Vagina (tissue), 2 donors: Measurements from ENCODE around the gene GKN2. TPM values are rescaled to one million over a fixed set of nuclear protein-coding genes. Genes with fewer than 3 reads are reported as not detected.

Experiments used
- DNase-seq, 2 donors: peaks; one replicate each; pipeline ENCODE4 v3.0.0-alpha.2; 2017; ENCODE audit errors: extremely low spot score in 2 of 2
- H3K27ac ChIP-seq: fragments of 200-600 bp; sonication (generic); one replicate; pipeline ENCODE4 v1.5.1; 2019
- H3K27me3 ChIP-seq: fragments of 200-600 bp; sonication (generic); one replicate; pipeline ENCODE4 v1.5.1; 2019
- H3K36me3 ChIP-seq, 2 donors: fragments of 200-600 bp; sonication (generic); one replicate each; pipeline ENCODE4 v1.5.1; 2017 to 2019
- H3K4me1 ChIP-seq: fragments of 200-600 bp; sonication (generic); one replicate; pipeline ENCODE4 v1.5.1; 2019
- H3K4me3 ChIP-seq, 2 donors: fragments of 200-600 bp; sonication (generic); 1 replicate in 1 of 2; 2 replicates in 1 of 2; pipeline ENCODE4 v1.5.1; 2016 to 2019
- H3K9me3 ChIP-seq: fragments of 200-600 bp; sonication (generic); one replicate; pipeline ENCODE4 v1.5.1; 2019
- POLR2A ChIP-seq, 2 donors: fragments of 450-650 bp; IDR thresholded peaks; one replicate each; pipeline ENCODE4 v1.6.1; 2017; ENCODE audit warnings: antibody characterized with exemption in 2 of 2, mild to moderate bottlenecking in 2 of 2, moderate library complexity in 2 of 2
- POLR2AphosphoS5 ChIP-seq, 2 donors: sonication (generic); formaldehyde crosslinking; IDR thresholded peaks; one replicate each; pipeline ENCODE4 v1.9.0; 2017; ENCODE audit warnings: antibody characterized with exemption in 2 of 2, mild to moderate bottlenecking in 2 of 2, low read depth in 1 of 2; ENCODE audit not compliant: insufficient read depth in 1 of 2
- intact Hi-C: fragments of 100-400 bp; cut with DNase I; formaldehyde crosslinking; loops from one replicate; pipeline ENCODE4 v1.15.1; 2023
- total RNA-seq: library from RNA; depleted of rRNA; stranded (reverse); fragments of >200 nt; gene quantifications from one replicate; pipeline ENCODE4 v1.2.3, GENCODE V29; 2016
- TF ChIP-seq, protein P1 (sequence below), 3 experiments: fragments of 450-650 bp in 2 of 3; fragments of 200-600 bp in 1 of 3; sonication (generic) in 1 of 3; IDR thresholded peaks; one replicate each; pipeline ENCODE4 v1.5.1; 2017 to 2019; ENCODE audit warnings: antibody characterized with exemption in 3 of 3, mild to moderate bottlenecking in 2 of 3, moderate library complexity in 2 of 3

GKN2 gene
- total RNA-seq, 1 donor from 2014 or later: not detected

DNA sequence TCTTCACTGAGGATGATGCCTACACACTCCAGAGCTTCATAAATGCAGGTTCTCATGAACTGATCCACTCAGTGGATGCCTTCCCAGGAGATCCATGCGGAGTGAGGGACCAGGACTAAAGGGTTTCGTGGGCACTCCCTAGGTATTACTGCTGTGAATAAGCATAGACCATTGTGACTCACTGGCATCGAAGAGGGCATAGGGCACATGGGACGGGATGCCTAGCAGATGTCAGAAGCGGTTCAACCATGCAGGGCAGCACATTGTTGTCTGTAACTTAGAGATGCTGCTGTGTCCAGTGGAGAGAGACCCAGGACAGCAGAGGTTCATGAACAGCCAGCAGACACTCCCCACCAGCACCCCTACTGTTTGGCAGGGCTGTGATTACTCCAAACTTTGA lies 17.2 kb downstream of the GKN2 start:
- H3K9me3 ChIP-seq: no peaks in the 10 kb centered on the region
- no peak for TF ChIP-seq POLR2AphosphoS5 (IDR thresholded peaks at IDR 0.05; ENCODE audit: insufficient read depth in 1 of 2, low read depth in 1 of 2)
- TF ChIP-seq, protein P1, sequence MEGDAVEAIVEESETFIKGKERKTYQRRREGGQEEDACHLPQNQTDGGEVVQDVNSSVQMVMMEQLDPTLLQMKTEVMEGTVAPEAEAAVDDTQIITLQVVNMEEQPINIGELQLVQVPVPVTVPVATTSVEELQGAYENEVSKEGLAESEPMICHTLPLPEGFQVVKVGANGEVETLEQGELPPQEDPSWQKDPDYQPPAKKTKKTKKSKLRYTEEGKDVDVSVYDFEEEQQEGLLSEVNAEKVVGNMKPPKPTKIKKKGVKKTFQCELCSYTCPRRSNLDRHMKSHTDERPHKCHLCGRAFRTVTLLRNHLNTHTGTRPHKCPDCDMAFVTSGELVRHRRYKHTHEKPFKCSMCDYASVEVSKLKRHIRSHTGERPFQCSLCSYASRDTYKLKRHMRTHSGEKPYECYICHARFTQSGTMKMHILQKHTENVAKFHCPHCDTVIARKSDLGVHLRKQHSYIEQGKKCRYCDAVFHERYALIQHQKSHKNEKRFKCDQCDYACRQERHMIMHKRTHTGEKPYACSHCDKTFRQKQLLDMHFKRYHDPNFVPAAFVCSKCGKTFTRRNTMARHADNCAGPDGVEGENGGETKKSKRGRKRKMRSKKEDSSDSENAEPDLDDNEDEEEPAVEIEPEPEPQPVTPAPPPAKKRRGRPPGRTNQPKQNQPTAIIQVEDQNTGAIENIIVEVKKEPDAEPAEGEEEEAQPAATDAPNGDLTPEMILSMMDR (IDR thresholded peaks at IDR 0.05): no peak
- TF ChIP-seq POLR2A (IDR thresholded peaks at IDR 0.05): no peak
- H3K4me3 ChIP-seq: no peak overlapping the region
- H3K27me3 ChIP-seq: no peaks in the 10 kb centered on the region
- H3K36me3 ChIP-seq: no peaks in the 10 kb centered on the region
- no peak overlapping the region for H3K27ac ChIP-seq
- no peak for DNase-seq
- peaks cover 12% of the 10 kb centered on the region for H3K4me1 ChIP-seq
- intact Hi-C loops: no loop called here

DNA sequence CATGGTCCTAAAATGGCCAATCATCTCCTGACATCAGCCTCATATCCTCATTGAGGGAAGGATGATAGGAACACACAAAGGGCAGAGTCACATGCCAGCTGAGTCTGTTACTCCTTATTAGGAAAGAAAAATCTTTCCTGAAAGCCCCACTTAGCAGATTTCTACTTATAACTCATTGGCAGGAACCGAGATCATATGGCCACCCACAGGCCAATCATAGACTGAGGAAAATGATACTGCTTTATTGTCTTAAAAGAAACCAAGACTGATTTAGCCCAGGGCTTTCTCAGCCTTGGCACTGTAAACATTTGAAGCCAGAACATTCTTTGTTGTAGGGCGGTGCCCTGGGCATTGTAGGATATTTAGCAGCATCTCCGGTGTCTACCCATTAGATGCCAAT lies 18.7 kb downstream of the GKN2 start:
- TF ChIP-seq, protein P1 (IDR thresholded peaks at IDR 0.05): no peak
- TF ChIP-seq POLR2AphosphoS5 (IDR thresholded peaks at IDR 0.05; ENCODE audit: insufficient read depth in 1 of 2, low read depth in 1 of 2): no peak
- no peak for TF ChIP-seq POLR2A (IDR thresholded peaks at IDR 0.05)
- no peak overlapping the region for H3K4me3 ChIP-seq
- no peaks in the 10 kb centered on the region for H3K36me3 ChIP-seq
- H3K27me3 ChIP-seq: no peaks in the 10 kb centered on the region
- no peak for DNase-seq
- H3K27ac ChIP-seq: no peak overlapping the region
- peaks cover 12% of the 10 kb centered on the region for H3K4me1 ChIP-seq
- intact Hi-C loops: no loop called here
- no peaks in the 10 kb centered on the region for H3K9me3 ChIP-seq

DNA sequence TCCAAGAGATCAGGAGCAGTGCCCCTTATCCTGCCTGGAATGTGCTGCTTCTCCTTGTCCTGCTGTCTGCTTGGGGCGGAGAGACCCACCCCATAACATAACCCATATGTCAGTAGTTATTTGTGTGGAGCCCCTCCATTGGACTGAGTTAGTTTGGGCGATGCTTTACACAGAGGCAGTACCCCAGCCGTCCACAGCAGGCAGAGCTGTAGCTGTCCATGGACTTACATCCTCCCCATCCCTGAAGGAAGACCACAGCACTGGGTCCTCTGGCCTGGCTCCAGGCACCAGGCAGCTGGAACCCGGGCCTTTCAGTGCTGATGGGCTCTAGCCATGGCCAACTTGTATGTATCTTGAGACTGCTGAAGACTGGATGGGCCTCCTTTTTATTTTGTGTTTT lies 20.3 kb downstream of the GKN2 start:
- DNase-seq: no peak
- H3K4me3 ChIP-seq: no peak overlapping the region
- no peak overlapping the region for H3K27ac ChIP-seq
- intact Hi-C loops: no loop called here
- no peaks in the 10 kb centered on the region for H3K9me3 ChIP-seq
- H3K27me3 ChIP-seq: no peaks in the 10 kb centered on the region
- H3K36me3 ChIP-seq: no peaks in the 10 kb centered on the region
- TF ChIP-seq, protein P1 (IDR thresholded peaks at IDR 0.05): no peak
- no peak for TF ChIP-seq POLR2A (IDR thresholded peaks at IDR 0.05)
- no peak for TF ChIP-seq POLR2AphosphoS5 (IDR thresholded peaks at IDR 0.05; ENCODE audit: insufficient read depth in 1 of 2, low read depth in 1 of 2)
- peaks cover 12% of the 10 kb centered on the region for H3K4me1 ChIP-seq

DNA sequence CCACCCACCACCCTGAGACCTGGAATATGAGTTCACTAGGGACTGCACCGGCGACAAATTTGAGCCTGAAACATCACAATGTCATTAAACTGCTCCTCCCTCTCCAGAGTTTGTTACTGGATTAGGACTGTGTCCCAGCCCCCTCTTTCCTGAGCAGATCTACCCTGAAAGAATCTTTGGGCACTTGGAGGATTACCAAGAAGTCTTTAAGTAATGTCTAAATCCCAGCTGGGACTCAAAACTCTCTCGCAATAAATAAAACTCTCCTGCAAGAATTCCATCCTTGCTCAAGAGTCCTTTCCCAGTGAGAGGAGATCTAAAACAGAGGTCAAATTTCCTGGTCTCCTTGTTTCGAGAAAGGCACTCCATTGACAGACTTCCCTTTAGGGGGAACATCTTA lies 20.9 kb downstream of the GKN2 start:
- H3K4me1 ChIP-seq: peaks cover 6% of the 10 kb centered on the region
- intact Hi-C loops: no loop called here
- TF ChIP-seq POLR2AphosphoS5 (IDR thresholded peaks at IDR 0.05; ENCODE audit: insufficient read depth in 1 of 2, low read depth in 1 of 2) (no peak), POLR2A (IDR thresholded peaks at IDR 0.05) (no peak)
- TF ChIP-seq, protein P1 (IDR thresholded peaks at IDR 0.05): no peak
- no peaks in the 10 kb centered on the region for H3K9me3 ChIP-seq
- DNase-seq: no peak
- no peaks in the 10 kb centered on the region for H3K27me3 ChIP-seq
- H3K36me3 ChIP-seq: no peaks in the 10 kb centered on the region
- no peak overlapping the region for H3K4me3 ChIP-seq
- no peak overlapping the region for H3K27ac ChIP-seq

DNA sequence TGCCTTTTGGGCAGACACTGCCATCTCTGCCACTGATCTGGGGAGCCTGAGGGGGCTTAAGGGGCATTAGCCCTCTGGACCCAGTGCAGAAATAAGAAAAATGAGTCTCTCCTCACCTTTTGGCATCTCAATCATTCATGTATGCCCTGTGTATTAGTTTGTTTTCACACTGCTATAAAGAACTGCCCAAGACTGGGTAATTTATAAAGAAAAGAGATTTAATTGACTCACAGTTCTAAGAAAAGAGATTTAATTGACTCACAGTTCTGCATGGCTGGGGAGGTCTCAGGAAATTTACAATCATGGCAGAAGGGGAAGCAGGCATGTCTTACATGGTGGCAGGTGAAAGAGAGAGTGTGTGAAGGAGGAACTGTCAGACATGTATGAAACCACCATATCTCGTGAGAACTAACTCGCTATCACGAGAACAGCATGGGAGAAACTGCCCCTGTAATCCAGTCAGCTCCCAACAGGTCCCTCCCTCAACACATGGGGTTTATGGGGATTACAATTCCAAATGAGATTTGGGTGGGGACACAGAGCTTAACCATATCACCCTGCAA lies 21.5 kb downstream of the GKN2 start:
- H3K36me3 ChIP-seq: no peaks in the 10 kb centered on the region
- no peak overlapping the region for H3K27ac ChIP-seq
- no peaks in the 10 kb centered on the region for H3K27me3 ChIP-seq
- DNase-seq: no peak
- H3K4me3 ChIP-seq: no peak overlapping the region
- no peaks in the 10 kb centered on the region for H3K9me3 ChIP-seq
- H3K4me1 ChIP-seq: no peaks in the 10 kb centered on the region
- TF ChIP-seq POLR2AphosphoS5 (IDR thresholded peaks at IDR 0.05; ENCODE audit: insufficient read depth in 1 of 2, low read depth in 1 of 2): no peak
- TF ChIP-seq, protein P1 (IDR thresholded peaks at IDR 0.05): no peak
- TF ChIP-seq POLR2A (IDR thresholded peaks at IDR 0.05): no peak
- intact Hi-C loops: no loop called here
